GM23248 (cell line): ENCODE data around the gene PTDSS2.

Experiments used
- EZH2 ChIP-seq: fragments of 200-600 bp; sonication (generic); IDR thresholded peaks from 2 replicates; pipeline ENCODE4 v1.6.1; 2018; ENCODE audit warnings: antibody characterized with exemption, mild to moderate bottlenecking; ENCODE audit not compliant: insufficient read depth, poor library complexity, severe bottlenecking
- EZH2phosphoT487 ChIP-seq: fragments of 200-600 bp; sonication (generic); IDR thresholded peaks from 2 replicates; pipeline ENCODE4 v1.6.1; 2018; ENCODE audit warnings: antibody characterized with exemption, moderate library complexity, mild to moderate bottlenecking, low read depth; ENCODE audit not compliant: insufficient read depth

DNA sequence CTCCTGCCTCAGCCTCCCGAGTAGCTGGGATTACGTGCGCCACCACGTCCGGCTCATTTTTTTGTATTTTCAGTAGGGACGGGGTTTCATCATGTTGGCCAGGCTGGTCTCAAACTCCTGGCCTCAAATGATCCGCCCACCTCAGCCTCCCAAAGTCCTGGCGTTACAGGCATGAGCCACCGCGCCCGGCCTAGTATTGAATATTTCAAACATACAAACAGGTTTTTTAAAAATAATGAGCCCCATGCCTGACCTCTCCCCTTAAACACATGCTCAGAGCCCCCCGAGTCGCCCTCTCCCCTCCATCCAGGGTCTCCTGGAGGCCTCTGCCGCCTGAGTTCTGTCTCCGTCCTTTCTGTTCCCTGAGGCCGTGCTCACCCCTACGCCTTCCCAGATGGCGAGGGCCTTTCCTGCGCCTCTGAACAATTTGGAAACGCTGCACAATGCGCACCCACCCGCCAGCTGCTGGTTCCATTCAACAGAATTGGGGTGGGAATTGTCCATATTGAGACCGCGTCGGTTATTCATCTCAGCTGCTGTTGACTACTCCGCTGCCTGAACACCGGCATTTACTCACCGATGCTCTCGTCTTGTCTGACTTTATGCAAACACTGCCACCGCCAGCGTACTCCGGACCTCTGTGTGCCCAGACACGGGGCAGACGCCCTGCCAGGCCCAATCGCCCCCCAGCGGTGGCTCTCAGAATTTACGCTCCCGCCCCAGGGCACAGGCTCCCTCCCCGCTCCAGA lies 70.5 kb downstream of the PTDSS2 start:
- TF ChIP-seq EZH2 (no peak), EZH2phosphoT487 (no peak)
